ENCODE results near the gene ANKRD22. TPM values are rescaled to one million over a fixed set of nuclear protein-coding genes. Genes with fewer than 3 reads are reported as not detected.
"Not testable (repeated sequence)": the region's sequence is repeated elsewhere in the genome, so short reads cannot be mapped to it uniquely, and the experiment has no call there.

ANKRD22 gene
- total RNA-seq, 4 donors from 2014 or later, result 0.96 TPM; not detected in 3

DNA sequence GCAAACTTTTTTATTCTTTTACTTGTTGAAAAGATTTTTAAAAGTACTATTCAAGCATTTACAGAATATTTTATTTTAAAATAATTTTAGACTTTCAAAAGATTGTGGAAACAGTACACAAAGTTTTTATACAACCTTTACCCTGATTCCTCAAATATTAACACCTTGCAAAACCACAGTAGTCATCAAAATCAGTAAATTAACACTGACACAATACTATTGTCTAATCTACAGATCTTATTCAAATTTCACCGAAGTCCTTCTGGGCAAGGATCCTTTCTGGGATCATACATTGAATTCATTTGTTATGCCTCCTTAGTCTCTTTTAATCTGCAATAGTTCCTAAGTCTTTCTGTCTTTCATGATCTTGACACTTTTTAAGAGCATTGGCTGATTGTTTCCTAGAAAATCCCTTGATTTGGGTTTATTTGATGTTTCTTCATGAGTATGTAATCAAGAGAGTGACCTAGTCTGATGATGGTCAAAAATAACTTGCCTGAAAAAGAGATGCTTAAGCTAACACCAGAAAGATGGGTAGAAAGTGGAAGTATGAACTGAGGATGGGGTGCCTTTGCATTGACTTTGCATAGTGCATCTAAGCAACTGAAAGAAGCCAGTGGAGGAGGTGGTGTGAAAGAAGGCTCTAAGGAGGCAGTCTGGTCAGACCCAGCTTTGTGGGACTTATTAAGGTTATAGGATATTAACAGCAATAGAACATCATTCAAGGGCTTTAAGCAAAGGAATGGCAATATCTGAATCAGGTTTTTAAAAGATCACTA lies 38.1 kb upstream of the ANKRD22 start:
- Histone ChIP-seq H3K27me3 (no peaks in the 10 kb centered on the region), H3K36me3 (no peaks in the 10 kb centered on the region), H3K27ac (no peak overlapping the region), H3K4me1 (peaks cover 0 to 5% (median 0%) of the 10 kb centered on the region in 3 donors), H3K4me3 (no peak overlapping the region), H3K9me3 (no peaks in the 10 kb centered on the region)
- no peak for ATAC-seq
- 76 to 100% methylated on average over 1 of the region's 1 CpG for WGBS, 2 donors (ENCODE audit: low coverage in 1 of 2)
- TF ChIP-seq POLR2A (IDR thresholded peaks at IDR 0.05) (no peak), EP300 (IDR thresholded peaks at IDR 0.05) (no peak), CTCF (IDR thresholded peaks at IDR 0.05) (no peak), POLR2AphosphoS5 (IDR thresholded peaks at IDR 0.05) (no peak)

GRCh38 chr10:88888810-88889445 lies 37.3 kb upstream of the ANKRD22 start:
- no peak for ATAC-seq
- H3K9me3 ChIP-seq, result no peaks in the 10 kb centered on the region
- H3K4me1 ChIP-seq, result peaks cover 0 to 14% (median 0%) of the 10 kb centered on the region in 3 donors
- no peaks in the 10 kb centered on the region for H3K27me3 ChIP-seq
- no peak overlapping the region for H3K27ac ChIP-seq
- H3K4me3 ChIP-seq, result no peak overlapping the region
- TF ChIP-seq POLR2AphosphoS5 (IDR thresholded peaks at IDR 0.05) (no peak), EP300 (IDR thresholded peaks at IDR 0.05) (no peak), POLR2A (IDR thresholded peaks at IDR 0.05) (no peak), CTCF (IDR thresholded peaks at IDR 0.05) (no peak)
- H3K36me3 ChIP-seq, result no peaks in the 10 kb centered on the region

DNA sequence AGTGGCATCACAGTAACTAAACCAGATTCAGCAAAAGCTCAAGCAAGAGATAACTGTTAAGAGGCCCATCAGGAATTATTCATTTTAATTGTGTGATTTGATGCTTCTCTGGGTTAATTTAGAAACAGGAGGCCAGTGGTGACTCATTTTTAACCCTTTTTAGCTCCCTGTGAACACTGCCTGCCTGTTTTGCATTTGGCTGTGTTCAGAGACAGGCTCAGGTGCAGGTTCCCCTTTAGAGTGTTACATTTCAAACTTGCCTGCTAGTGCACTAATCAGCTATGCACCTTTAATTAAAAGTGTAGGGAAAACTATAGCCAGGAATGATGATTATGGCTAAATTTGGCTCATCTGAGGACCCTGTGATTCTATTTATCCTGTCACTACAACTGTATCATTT lies 34.9 kb upstream of the ANKRD22 start:
- H3K27ac ChIP-seq, result no peak overlapping the region
- H3K4me3 ChIP-seq, result no peak overlapping the region
- no peaks in the 10 kb centered on the region for H3K9me3 ChIP-seq
- H3K36me3 ChIP-seq, result no peaks in the 10 kb centered on the region
- no peak for ATAC-seq
- TF ChIP-seq EP300 (IDR thresholded peaks at IDR 0.05), result no peak
- no peak for TF ChIP-seq POLR2AphosphoS5 (IDR thresholded peaks at IDR 0.05)
- no peak for TF ChIP-seq CTCF (IDR thresholded peaks at IDR 0.05)
- no peak for TF ChIP-seq POLR2A (IDR thresholded peaks at IDR 0.05)
- no peaks in the 10 kb centered on the region for H3K27me3 ChIP-seq
- peaks cover 0 to 29% (median 0%) of the 10 kb centered on the region in 3 donors for H3K4me1 ChIP-seq

- Histone ChIP-seq H3K36me3 (no peaks in the 10 kb centered on the region), H3K27me3 (no peaks in the 10 kb centered on the region), H3K4me1 (peaks cover 0 to 48% (median 0%) of the 10 kb centered on the region in 3 donors), H3K9me3 (no peaks in the 10 kb centered on the region), H3K27ac (peak overlapping the region; percentile 17 to 95 (median 90)), H3K4me3 (no peak overlapping the region)
- ATAC-seq, result no peak
- WGBS, 2 donors (ENCODE audit: low coverage in 1 of 2), result 27 to 30% methylated on average over 2 of the region's 2 CpGs
- TF ChIP-seq POLR2AphosphoS5 (IDR thresholded peaks at IDR 0.05), result no peak
- no peak for TF ChIP-seq CTCF (IDR thresholded peaks at IDR 0.05)
- TF ChIP-seq EP300 (IDR thresholded peaks at IDR 0.05), result no peak
- TF ChIP-seq POLR2A (IDR thresholded peaks at IDR 0.05), result no peak
These were observed 31.8 kb upstream of the ANKRD22 start for GRCh38 chr10:88883448-88883809.

DNA sequence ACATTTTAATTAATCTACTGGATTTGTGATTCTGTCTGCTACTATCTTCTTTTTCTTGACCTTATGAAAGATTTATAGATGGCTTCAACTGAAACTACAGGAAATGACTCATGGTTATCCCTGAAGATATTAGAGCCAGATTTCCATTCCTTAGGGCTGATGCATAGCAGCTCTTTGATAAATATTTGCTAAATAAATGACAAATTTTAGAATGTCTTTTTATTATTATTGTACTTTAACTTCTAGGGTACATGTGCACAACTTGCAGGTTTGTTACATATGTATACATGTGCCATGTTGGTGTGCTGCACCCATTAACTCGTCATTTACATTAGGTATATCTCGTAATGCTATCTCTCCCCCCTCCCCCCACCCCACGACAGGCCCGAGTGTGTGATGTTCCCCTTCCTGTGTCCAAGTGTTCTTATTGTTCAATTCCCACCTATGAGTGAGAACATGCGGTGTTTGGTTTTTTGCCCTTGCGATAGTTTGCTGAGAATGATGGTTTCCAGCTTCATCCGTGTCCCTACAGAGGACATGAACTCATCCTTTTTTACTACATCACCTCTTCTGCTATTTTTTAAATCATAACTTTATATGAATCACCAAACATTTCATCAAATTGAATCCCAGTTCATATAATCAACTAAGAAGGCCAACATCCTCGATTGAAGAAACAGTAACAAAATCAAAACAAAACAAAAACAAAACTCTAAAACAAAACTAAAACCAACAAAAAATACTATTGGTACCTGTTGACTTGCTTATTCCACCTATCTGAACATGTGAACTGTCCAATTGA lies 31.2 kb upstream of the ANKRD22 start:
- 47 to 49% methylated on average over 6 of the region's 8 CpGs for WGBS, 2 donors (ENCODE audit: low coverage in 1 of 2)
- H3K27ac ChIP-seq, result peak overlapping the region; percentile 52 to 95 (median 90)
- H3K36me3 ChIP-seq, H3K9me3 ChIP-seq, H3K4me3 ChIP-seq, H3K27me3 ChIP-seq: not testable (repeated sequence)
- peaks cover 0 to 48% (median 0%) of the 10 kb centered on the region in 3 donors for H3K4me1 ChIP-seq
- peak; percentile 32 for ATAC-seq

All from gastroesophageal sphincter (tissue), 4 donors.